GM12878 (cell line): Measurements from ENCODE around the gene GPR39.

ENCODE experiments used
- CTCF ChIP-seq, 3 experiments: IDR thresholded peaks in 2 of 3; conservative IDR thresholded peaks in 1 of 3; 2 replicates each; pipeline ENCODE4 v1.5.1; 2011; ENCODE audit warnings: low read depth in 3 of 3, low read length in 3 of 3, mild to moderate bottlenecking in 3 of 3, control low read depth in 2 of 3, moderate library complexity in 2 of 3, inconsistent platforms in 1 of 3, mixed read lengths in 1 of 3; ENCODE audit not compliant: control insufficient read depth in 2 of 3, insufficient read depth in 1 of 3; ENCODE audit errors: extremely low read depth in 1 of 3
- EZH2 ChIP-seq: IDR thresholded peaks from 2 replicates; pipeline ENCODE4 v1.6.1; 2012; ENCODE audit warnings: low read depth, mild to moderate bottlenecking, control low read depth, inconsistent platforms, low read length, borderline replicate concordance; ENCODE audit not compliant: control insufficient read depth
- POLR2AphosphoS5 ChIP-seq: IDR thresholded peaks from 2 replicates; pipeline ENCODE4 v1.6.1; 2011; ENCODE audit warnings: mild to moderate bottlenecking, low read length, inconsistent platforms
- TARDBP ChIP-seq: IDR thresholded peaks from 2 replicates; pipeline ENCODE4 v1.6.1; 2016; ENCODE audit warnings: borderline replicate concordance
- WRNIP1 ChIP-seq: IDR thresholded peaks from 2 replicates; pipeline ENCODE4 v1.6.1; 2011; ENCODE audit warnings: low read depth, low read length, improper control_type of control experiment, borderline replicate concordance
- YBX1 ChIP-seq: fragments of 450-650 bp; IDR thresholded peaks from 2 replicates; pipeline ENCODE4 v1.6.1; 2016; ENCODE audit warnings: antibody characterized with exemption

- TF ChIP-seq YBX1 (no peak), WRNIP1 (no peak), CTCF (IDR thresholded peaks at IDR 0.05 in 2 of 3, conservative IDR thresholded peaks at IDR 0.05 in 1 of 3; ENCODE audit: control insufficient read depth in 2 of 3, extremely low read depth in 1 of 3, insufficient read depth in 1 of 3, low read depth in 3 of 3, low read length in 3 of 3) (no peak), POLR2AphosphoS5 (no peak), EZH2 (no peak), TARDBP (no peak)
These were observed 44.3 kb upstream of the GPR39 start for GRCh38 chr2:132372276-132372675.
